HG03095 (cell line): ENCODE measurements around the gene ISOC2.

Source experiments
- ATAC-seq: cut with Tn5 transposase; IDR thresholded peaks from one replicate; pipeline ENCODE4 v1.9.1; 2021; ENCODE audit warnings: moderate library complexity; ENCODE audit not compliant: unreplicated experiment

The ISOC2 gene

GRCh38 chr19:55490478-55491432, 29.3 kb upstream of the ISOC2 start:
- ATAC-seq: no peak

GRCh38 chr19:55489711-55490477, 28.5 kb upstream of the ISOC2 start:
- no peak for ATAC-seq

GRCh38 chr19:55488986-55489710, 27.7 kb upstream of the ISOC2 start:
- no peak for ATAC-seq

GRCh38 chr19:55487924-55488687, 26.7 kb upstream of the ISOC2 start, which contains the start of gene SSC5D:
SSC5D (plus strand) TSS chr19:55488436; CDS start chr19:55488590, 154 bp downstream.
- ATAC-seq: no peak

- ATAC-seq: no peak
These were observed 25.8 kb upstream of the ISOC2 start for GRCh38 chr19:55486971-55487923.

GRCh38 chr19:55486043-55486970, 24.9 kb upstream of the ISOC2 start:
- ATAC-seq: no peak

GRCh38 chr19:55485439-55486011, 24.1 kb upstream of the ISOC2 start:
- no peak for ATAC-seq

GRCh38 chr19:55484593-55485438, 23.4 kb upstream of the ISOC2 start, which contains the start of gene NAT14:
NAT14 (plus strand) TSS chr19:55485188; CDS start chr19:55485709, 521 bp downstream.
- ATAC-seq: no peak

GRCh38 chr19:55483706-55484592, 22.5 kb upstream of the ISOC2 start:
- ATAC-seq: no peak

- ATAC-seq: no peak
These were observed 21.7 kb upstream of the ISOC2 start for GRCh38 chr19:55482967-55483705.

- no peak for ATAC-seq
These were observed 20.9 kb upstream of the ISOC2 start for GRCh38 chr19:55482156-55482961.

GRCh38 chr19:55481794-55482155, 20.3 kb upstream of the ISOC2 start:
- no peak for ATAC-seq

GRCh38 chr19:55481148-55481793, 19.8 kb upstream of the ISOC2 start:
- ATAC-seq: no peak
